NCI-H446 treated with DMSO at 0.1 percent for 48 hours (cell line): ENCODE measurements around the gene APRT.

Source experiments
- DNase-seq: peaks from one replicate; lab custom pipeline; 2025; lab: John Stamatoyannopoulos, UW

APRT gene

DNA sequence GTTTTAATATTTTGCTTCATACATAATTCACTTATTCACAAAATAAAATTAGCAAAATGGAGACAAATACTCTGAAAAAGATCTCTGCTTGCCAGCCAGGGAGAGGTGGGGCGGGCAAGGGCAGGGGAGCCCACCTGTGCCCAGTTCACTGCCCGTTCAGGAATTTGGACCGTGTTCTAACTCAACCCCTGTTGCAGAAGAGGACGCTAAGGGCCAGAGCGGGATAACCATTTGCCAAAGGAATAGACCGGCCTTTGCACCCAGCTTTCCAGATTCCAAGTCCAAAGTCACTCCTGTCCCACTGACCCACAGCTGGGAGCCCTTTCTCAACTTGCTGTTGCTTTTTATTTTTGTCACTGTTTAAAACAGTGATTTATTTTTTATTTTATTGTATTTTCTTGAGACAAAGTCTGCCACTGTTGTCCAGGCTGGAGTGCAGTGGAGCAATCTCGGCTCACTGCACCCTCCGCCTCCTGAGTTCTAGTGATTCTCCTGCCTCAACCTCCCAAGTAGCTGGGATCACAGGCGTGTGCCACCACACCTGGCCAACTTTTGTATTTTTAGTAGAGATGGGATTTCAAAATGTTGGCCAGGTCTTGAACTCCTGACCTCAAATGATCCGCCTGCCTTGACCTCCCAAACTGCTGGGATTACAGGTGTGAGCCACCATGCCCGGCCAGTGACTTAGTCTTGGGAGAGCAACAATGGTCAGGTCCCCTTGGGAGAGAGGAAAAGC, 24.0 kb downstream of the APRT start:
- DNase-seq: no peak

DNA sequence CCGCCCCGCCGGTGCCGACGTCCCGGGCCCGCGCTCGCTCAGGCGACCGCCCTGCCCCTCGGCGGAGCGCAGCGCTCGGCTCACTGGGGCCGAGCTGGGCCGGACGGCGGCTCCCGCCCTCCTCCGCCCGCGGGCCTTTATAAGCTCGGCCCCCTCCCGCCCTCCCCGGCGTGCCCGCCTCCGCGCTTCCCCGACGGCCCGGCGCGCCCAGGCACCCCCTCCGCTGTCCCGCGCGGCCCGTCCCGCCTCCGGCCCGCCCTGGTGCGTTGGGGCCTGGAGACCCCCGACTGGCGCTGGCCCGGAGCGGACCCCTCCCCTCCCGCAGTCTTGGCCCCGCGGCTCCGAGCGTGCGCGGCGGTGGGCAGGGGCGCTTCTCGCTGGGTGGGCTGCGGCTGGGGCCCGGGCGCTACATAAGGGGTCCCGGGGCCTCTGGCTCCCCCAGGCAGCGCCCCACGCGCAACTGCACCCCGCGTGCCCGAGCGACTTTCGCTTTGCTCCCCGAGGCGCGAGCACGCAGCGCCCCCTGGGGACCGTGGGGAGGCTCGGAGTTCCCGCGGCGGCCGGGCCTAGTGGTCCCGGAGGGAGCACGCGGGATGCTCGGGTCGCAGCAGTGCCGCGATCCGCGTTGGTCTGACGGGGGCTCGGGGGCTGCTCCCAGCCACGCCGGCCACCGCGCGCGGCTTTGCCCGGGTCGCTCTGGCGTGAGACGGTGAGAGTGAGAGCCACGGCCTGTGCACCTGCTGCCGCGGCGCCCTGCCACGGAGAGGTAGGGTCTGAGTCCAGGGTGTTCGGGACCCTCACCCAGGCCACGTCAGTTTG, 26.4 kb downstream of the APRT start, which contains the start of gene PIEZO1:
Gene PIEZO1, minus strand, starts transcription at position 115 of the 819 bp plus-strand sequence. CDS start 256 bp downstream, outside the sequence.
- no peak for DNase-seq

DNA sequence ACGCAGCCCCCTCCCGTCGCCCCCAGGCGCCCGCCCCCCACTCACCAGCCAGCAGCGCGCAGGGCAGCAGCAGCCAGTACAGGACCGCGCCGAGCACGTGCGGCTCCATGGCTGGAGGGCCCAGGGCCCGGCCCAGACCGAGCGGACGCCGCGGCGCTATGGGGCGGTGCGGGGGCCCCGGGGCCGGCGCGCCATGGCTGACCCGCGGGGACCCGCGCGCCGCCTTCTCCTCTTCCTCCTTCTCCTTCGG, 26.9 kb downstream of the APRT start:
- DNase-seq: no peak

DNA sequence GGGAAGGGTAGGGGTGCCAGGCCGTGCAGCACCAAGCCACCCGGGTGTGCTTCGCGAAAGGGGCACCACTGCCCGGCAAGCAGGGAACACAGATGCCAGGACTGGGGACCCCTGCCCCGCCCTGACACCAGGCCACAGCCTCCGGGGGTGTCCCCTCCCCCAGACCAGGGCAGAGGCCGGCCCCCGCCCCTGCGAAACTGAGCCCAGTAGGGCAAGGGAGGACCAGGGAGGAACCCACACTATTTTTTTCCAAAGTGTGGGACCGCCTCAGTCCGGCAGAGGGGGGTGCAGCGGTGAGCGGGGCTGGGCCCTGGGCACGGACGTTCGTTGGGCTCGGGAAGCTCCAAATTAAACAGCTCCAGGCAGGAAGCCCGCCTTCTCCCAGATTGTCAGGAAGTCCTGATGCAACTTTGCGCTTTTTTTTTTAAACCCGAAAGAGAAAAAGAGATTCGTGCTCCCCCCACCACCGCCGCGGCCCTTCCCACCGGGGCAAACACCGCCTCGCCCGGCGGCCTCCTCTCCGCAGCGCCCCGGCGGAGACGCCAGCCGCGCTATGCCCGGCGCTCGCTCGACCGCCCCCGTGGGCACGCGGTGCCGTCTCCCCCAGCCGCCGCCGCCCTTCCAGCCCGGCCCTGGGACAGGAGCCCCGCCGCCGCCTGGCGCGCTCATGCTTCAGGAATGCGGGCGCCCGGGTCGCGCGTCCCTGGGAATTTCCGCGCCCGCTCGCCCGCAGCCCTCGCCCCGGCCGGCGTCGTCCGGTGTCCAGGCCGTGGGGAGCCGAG, 27.5 kb downstream of the APRT start:
- no peak for DNase-seq

DNA sequence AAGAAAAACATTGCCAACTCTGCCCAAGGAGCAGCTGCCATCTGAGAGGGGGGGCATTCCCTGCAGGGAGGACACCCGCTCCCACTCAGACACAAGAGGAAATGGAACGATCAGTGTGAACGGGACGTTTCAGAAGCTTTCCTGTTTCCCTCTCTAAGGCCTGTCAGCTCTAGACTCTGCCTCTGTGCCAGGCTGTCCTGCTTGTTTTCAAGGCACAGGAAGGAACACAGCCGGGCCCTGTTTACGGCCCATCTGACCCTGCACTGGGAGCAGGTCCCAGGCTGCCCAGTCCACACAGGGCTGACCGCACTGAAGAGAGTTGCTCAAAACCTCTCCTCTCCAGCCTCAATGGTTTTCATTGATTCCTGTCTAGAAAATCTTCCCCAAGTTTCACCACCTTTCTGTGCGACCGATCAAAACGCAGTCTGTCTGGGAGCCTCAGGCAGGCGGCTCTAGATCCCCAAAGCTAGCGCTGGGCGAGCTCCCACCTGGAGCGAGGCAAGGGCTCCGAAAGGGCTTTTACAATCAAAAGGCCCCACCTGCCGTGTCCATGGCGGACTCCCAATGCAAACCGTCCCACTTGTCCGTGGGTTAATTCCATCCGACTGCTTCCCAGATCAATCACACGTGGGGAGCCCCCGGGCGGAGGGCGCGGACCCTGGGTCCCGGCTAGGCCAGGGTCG, 28.2 kb downstream of the APRT start:
- DNase-seq: no peak

DNA sequence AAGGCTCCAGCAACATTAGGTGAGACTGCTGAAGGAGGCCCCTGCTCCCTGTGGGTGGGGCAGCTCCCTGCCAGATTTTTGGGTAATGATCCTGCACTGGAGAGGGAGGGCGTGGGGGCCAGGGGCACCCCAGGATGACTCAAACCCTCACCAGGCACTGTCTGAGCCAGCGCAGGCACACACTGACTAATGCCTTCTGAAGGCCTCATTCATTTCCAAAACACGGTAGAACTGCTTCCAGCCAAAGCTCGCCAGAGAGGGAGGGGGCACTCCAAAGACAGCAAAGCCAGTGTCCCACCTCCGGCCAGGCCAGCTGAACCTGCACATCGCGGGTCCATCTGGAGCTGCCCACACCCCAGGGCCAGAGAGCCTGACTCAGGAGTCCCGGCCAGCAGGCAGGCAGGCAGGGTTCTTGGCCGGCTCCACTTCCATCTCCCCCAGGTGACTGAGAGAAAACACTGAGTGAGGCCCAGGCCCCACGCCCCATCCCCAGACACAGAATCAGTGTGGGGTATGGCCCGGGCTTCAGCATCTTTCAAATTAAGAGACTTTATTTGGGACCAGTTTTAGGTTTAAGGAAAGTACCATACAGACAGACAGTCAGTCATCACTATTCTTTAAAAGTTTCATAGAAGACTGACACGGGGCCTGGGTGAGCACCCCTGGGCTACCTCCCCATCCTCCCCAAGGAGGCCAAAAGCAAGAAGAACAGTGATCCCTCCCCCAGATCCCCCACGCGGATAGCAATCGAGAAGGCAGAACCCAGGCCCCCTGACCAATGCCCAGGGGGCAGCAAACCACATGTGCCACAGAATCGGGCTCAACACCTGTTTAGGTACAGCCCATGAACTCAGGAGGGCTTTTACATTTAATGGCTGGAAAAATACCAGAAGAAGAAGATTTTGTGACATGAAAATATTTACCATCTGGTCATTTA, 29.0 kb downstream of the APRT start:
- DNase-seq: no peak

DNA sequence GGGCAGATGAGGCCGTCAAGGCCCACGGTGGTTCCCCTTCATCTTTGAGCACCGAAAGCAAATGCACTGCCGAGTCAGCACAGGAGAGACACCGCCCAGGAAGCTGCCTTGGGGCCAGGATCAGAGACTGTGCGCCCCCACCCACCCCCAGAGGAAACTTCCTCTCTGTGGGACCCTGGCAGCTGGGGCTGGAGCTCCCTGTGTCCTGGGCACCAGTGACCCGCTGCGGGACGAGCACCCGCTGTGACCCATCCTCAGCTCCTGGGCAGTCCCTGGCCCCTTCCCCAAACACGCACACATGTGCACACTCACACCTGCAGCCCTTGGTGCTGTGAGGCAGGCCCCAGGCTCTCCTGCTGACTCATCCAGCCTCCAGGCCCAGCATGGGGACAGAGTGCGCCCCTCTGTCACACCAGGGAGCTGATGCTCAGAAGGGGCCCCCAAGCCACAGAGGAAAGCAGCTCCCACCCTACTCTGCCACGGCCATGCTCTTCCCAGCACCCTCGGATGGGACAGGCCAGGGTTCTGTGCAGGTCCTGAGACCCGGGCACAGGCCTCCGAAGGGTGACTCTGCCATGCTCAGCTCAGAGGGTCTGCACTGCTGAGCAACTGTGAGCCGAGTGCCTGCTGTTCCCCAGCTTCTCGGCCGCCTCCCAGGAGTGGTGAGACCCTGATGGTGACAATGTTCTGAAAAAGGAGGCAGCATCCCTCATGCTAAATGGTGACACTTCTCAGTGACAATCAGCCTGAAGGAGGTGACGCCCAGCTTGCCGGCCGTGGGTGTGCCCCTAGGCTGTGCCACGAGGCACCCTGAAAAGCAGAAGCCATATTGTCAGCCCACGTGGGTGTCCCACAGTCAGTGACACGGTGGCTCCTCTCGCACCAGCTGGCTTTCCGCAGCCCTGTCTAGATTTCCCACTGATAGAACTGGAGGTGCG, 30.3 kb downstream of the APRT start:
- DNase-seq: no peak

DNA sequence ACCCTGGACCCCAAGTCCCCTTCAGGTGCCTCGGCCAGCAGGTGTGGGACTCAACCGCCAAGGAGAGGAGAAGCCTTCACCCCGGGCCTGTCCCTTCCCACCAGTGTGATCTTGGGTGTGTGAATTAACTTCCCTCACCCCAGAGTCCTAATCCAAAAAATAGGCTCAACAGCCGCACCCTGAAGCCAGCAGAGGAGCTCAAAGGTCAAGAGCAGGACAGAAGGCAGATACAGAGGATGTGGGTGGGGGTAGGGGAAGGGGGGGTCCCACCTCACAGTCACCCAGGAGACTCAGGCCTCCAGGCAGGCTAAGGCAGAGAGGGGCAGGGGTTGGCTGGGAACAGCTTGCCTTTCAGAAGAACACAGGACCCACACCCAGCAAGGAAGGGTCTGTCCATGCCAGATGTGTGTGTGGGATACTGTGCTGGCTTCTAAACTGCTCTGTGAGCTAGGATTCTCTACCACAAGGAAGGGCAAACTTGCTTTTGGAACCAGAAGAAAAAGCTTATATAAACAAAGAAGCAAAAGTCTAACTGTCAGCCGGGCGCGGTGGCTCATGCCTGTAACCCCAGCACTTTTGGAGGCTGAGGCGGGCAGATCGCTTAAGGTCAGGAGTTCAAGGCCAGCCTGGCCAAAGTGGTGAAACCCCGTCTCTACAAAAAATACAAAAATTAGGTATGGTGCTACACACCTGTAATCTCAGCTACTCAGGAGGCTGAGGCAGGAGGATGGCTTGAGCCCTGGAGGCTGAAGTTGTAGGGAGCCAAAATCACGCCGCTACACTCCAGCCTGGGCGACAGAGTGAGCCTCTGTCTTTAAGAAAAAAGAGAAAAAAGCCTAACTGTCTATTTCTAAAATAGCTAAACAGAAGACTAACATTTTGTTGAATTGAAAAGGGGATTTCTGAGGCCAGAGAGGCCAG, 31.3 kb downstream of the APRT start:
- DNase-seq: no peak

DNA sequence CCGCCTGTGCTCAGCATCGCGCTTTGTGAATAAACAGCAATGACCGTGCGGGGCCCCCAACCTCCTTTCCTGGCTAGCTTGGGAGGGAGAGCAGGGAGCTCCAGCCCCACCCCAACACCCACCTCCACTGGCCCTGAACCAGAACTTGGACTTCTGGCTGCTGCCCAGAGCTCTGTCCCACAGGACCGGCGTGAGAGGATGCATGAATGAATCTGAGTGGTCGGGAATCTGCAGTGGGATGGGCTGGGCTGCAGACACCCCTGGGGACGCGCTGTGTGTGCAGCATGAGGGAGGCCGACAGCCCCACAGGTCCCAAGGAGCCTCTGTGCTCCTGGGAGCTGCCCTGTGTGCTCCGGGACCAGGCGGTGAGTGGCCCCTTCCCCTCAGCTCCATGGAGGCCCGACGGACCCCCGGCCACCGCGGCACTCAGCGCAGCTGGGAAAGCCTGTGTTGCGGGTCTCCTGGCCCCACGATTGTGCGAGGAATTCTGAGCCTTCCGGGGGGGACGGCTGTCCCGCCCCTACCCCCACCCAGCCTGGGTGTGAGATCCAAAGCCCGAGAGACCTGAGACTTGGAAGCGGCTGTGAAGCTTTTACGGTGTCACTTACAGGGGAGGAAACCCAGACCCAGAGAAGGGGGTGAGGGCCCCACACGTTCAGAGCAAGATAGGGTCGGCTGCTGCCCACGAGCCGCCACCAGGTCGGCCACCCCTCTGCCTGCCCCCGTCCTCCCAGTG, 32.2 kb downstream of the APRT start:
- no peak for DNase-seq

DNA sequence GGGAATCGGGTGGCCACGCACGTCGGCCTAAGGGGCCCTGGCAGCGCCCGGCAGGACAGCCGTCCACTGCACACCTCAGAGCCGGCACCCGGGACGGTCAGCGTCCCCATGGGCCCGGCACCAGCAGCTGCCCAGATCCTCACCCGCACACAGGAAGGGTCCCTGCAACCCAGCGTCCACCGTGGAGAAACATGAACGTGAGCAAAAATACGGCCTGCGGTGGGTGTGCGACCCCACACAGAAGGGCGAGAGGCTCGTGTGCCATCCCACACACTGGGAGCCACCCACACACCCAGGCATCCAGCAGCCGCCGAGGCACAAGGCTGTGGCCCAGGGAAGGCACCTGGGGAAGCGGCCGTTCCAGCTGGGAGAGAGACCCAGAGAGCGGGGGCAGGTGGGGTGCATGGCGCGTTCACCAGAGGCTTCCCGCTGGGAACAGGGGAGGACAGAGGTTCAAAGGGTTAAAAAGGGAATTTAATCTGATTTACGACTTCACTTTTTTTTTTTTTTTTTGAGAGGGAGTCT, 33.1 kb downstream of the APRT start:
- DNase-seq: no peak

DNA sequence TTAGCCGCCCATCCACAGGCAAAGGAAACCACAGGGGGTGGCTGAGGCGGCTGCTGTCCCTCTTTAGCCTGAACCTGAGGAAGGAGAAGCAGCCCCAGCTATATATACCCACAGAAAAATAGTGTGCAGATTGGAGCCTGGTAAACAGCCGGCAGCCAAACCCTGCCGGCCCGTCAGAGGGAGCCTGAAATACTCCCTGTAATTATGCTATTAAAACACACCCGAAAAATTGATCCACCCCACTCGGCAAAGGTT, 33.5 kb downstream of the APRT start:
- no peak for DNase-seq

DNA sequence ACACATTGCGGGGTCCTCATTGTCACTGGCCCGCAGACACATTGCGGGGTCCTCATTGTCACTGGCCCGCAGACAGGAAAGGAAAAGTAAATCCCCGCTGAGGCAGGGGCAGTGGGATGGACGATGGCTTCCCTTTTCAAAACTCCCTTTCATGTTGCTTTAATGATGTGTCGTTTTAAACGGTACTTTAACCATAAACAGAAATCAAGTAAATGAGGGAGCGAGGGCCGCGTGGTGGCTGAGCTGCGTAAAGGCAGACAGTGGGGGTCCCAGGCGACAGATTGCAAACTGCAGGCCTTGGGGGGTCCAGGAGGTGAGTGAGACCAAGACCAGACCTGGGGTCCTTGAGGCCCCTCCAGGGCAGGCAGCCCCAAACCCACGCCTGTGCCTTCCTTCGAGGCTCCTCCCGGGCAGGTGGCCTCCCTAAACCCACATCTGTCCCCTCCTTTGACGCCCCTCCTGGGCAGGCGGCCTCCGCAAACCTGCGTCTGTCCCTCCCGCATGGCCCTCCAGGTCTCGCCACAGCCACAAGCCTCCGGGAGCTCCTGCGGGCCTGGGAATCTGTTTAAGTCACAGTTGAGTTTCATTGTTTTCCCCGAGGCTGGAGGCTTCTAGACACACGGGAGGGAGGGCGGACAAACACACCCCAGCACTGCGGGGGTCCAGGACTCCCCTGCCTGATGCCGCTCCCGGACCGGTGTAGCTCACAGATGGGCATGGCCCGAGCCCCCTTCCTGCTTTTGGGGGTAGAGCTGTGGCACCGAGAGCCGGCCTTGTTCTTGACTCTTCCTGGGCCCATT, 34.1 kb downstream of the APRT start:
- DNase-seq: no peak

DNA sequence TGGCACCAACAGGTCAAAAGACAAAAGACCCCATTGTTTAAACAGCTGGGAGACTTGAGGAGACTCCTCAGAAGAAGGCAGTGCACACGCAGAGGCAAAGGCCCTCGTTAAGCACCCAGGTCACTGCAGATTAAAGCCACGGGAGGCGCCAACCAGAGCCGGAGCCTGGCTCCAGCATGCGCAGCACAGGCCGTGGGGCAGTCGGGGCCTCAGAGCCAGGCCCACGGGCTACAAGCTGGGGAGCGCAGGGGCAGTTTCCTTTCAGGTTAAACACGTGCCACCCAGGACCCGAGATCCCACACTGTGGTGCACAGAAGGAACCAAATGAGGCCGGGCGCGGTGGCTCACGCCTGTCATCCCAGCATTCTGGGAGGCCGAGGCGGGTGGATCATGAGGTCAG, 35.9 kb downstream of the APRT start:
- no peak for DNase-seq

DNA sequence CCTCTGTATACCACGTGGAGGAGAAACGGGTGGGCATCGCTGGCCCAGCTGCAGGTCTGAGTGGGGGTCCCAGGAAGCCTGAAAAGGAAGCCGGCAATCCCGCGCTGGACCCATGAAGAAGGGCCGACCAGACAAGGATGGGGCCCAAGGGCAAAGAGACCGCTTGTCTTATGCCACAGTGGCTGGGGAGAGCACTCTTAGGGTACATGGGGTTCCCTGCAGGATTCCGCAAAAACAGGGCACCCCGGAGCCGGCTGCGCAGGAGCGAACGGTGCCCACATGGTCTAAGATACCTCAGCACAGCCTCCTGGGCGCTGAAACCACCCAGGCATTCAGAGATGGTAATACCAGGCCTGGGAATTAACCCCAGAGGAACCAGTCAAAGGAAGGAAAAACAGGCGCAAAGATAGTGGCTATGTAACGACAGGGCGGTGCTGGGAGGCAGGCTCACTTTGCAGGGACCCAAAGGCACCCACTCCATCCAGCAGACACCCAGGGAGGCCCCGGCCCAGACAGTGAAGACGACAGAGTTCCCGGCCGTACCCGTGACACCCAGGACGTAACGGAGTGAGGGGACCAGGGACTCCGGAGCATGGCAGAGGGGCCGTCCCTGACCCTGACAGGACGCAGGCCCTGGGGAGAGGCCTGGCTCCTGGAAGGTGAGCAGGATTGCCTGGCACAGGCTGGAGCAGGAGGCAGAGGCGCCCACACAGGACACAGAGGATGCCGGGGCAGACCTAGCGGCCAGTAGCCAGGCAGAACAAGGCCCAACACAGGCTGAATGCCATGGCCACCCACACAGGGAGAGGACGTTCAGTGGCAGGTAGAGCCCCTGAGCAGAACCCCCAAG, 37.0 kb downstream of the APRT start:
- no peak for DNase-seq

DNA sequence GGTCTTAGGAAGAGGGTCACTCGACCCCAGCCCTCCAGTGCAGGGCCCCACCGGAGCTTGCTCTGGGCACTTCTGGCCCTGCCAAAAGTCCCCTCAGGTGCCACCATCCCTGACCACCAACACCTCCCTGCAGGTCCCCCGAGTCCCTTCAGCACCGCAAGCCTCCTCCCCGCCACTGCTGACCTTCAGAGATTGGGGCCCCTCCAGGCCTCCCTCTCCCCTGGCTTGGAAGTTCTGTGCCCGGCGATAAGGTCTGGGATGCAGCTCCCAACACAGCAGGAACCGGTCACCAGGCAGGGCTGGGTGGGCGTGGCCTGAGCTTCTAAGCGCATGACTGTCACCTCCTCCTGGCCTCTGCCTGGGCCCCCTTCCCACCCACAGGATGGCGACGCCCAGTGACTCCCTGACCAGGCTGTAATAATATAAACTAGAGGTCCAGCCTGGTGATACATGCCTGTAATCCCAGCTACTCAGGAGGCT, 37.9 kb downstream of the APRT start:
- DNase-seq: no peak
